ENCODE results near the gene BACE1-AS.
"Not testable (repeated sequence)": the region's sequence is repeated elsewhere in the genome, so short reads cannot be mapped to it uniquely, and the experiment has no call there.

Gene BACE1-AS

GRCh38 chr11:117290809-117291396 lies at the start of gene BACE1-AS:
BACE1-AS (plus strand) TSS chr11:117291346.
- no peak for DNase-seq

- no peak for DNase-seq
Observed at GRCh38 chr11:117248341-117248740, 42.8 kb upstream of the BACE1-AS start.

- no peak for DNase-seq
Observed at GRCh38 chr11:117249571-117249970, 41.6 kb upstream of the BACE1-AS start.

GRCh38 chr11:117251506-117251905 lies 39.6 kb upstream of the BACE1-AS start:
- no peak for DNase-seq

- no peak for DNase-seq
Observed at GRCh38 chr11:117255966-117256365, 35.2 kb upstream of the BACE1-AS start.

GRCh38 chr11:117256573-117256972 lies 34.6 kb upstream of the BACE1-AS start:
- no peak for DNase-seq

GRCh38 chr11:117258576-117258975 lies 32.6 kb upstream of the BACE1-AS start:
- DNase-seq: no peak

GRCh38 chr11:117259417-117259816 lies 31.7 kb upstream of the BACE1-AS start:
- no peak for DNase-seq

- DNase-seq: not testable (repeated sequence)
Observed at GRCh38 chr11:117264624-117265323, 26.4 kb upstream of the BACE1-AS start.

- DNase-seq: no peak
Observed at GRCh38 chr11:117265745-117266144, 25.4 kb upstream of the BACE1-AS start.

- no peak for DNase-seq
Observed at GRCh38 chr11:117269856-117270255, 21.3 kb upstream of the BACE1-AS start.

- DNase-seq: no peak
Observed at GRCh38 chr11:117271208-117271607, 19.9 kb upstream of the BACE1-AS start.

GRCh38 chr11:117272175-117272574 lies 19.0 kb upstream of the BACE1-AS start:
- not testable (repeated sequence) for DNase-seq

- DNase-seq: no peak
Observed at GRCh38 chr11:117273550-117274289, 17.4 kb upstream of the BACE1-AS start.

- no peak for DNase-seq
Observed at GRCh38 chr11:117278347-117278746, 12.8 kb upstream of the BACE1-AS start.

GRCh38 chr11:117279711-117280376 lies 11.3 kb upstream of the BACE1-AS start:
- DNase-seq: no peak

GRCh38 chr11:117281159-117281558 lies 10.0 kb upstream of the BACE1-AS start:
- DNase-seq: peak; percentile 72

GRCh38 chr11:117281869-117282268 lies 9.3 kb upstream of the BACE1-AS start:
- DNase-seq: no peak

- DNase-seq: no peak
Observed at GRCh38 chr11:117282956-117283355, 8.2 kb upstream of the BACE1-AS start.

GRCh38 chr11:117284053-117284452 lies 7.1 kb upstream of the BACE1-AS start:
- DNase-seq: no peak

- no peak for DNase-seq
Observed at GRCh38 chr11:117286588-117286987, 4.6 kb upstream of the BACE1-AS start.

- DNase-seq: no peak
Observed at GRCh38 chr11:117287668-117288067, 3.5 kb upstream of the BACE1-AS start.

- no peak for DNase-seq
Observed at GRCh38 chr11:117289795-117290194, 1.4 kb upstream of the BACE1-AS start.

Data from DMS79 treated with DMSO at 0.1 percent for 48 hours (cell line).